Thoracic aorta (tissue), 2 donors: Measurements from ENCODE around the gene MROH2B. TPM values are rescaled to one million over a fixed set of nuclear protein-coding genes. Genes with fewer than 3 reads are reported as not detected.

Source experiments
- ATAC-seq: fragments of 150-250 bp; one replicate; pipeline ENCODE4 v1.8.0; 2017; ENCODE audit warnings: low read depth; ENCODE audit not compliant: insufficient number of reproducible peaks, low FRiP score
- DNase-seq: peaks from one replicate; pipeline ENCODE4 v3.0.0-alpha.2; 2020; ENCODE audit warnings: low spot score
- H3K27ac ChIP-seq, 2 donors: fragments of 200-600 bp; sonication (generic); 1 replicate in 1 of 2; 2 replicates in 1 of 2; pipeline ENCODE4 v1.5.1; 2016; ENCODE audit warnings: mild to moderate bottlenecking in 2 of 2, moderate library complexity in 2 of 2
- H3K27me3 ChIP-seq: fragments of 200-600 bp; sonication (generic); replicated peaks from 2 replicates; pipeline ENCODE4 v1.6.0; 2016; ENCODE audit warnings: mild to moderate bottlenecking; ENCODE audit not compliant: insufficient read depth
- H3K36me3 ChIP-seq: fragments of 200-600 bp; sonication (generic); one replicate; pipeline ENCODE4 v1.5.1; 2016
- H3K4me1 ChIP-seq, 2 donors: fragments of 200-600 bp; sonication (generic); 1 replicate in 1 of 2; 2 replicates in 1 of 2; pipeline versions ENCODE4 v1.5.1 to v1.6.0; 2016; ENCODE audit warnings: low read depth in 2 of 2, mild to moderate bottlenecking in 1 of 2; ENCODE audit not compliant: control insufficient read depth in 1 of 2
- H3K4me3 ChIP-seq: fragments of 200-600 bp; sonication (generic); 2 replicates; pipeline ENCODE4 v1.5.1; 2016; ENCODE audit warnings: mild to moderate bottlenecking
- H3K9me3 ChIP-seq: fragments of 200-600 bp; sonication (generic); 2 replicates; pipeline ENCODE4 v1.5.1; 2016
- CTCF ChIP-seq: fragments of 200-600 bp; sonication (generic); IDR thresholded peaks from one replicate; pipeline ENCODE4 v1.5.1; 2019; ENCODE audit warnings: antibody characterized with exemption
- total RNA-seq, 2 donors: library from RNA; depleted of rRNA; stranded (reverse); fragments of >200 nt; gene quantifications; one replicate each; pipeline versions ENCODE4 v1.1.0 to v1.2.3, GENCODE V29; 2016

Gene MROH2B
- total RNA-seq: not detected

- no peaks in the 10 kb centered on the region for H3K27me3 ChIP-seq
- H3K4me1 ChIP-seq: no peaks in the 10 kb centered on the region
- H3K36me3 ChIP-seq: no peaks in the 10 kb centered on the region
- no peak within 1 kb of the TSS for H3K27ac ChIP-seq
- H3K4me3 ChIP-seq: no peak within 1 kb of the TSS
- ATAC-seq (no peak), DNase-seq (no peak)
- TF ChIP-seq CTCF: no peak
- H3K9me3 ChIP-seq: no peaks in the 10 kb centered on the region
These were observed at the start of gene MROH2B for GRCh38 chr5:41071242-41071641. TSS of gene MROH2B (minus strand) at chr5:41071342. CDS start at chr5:41070852, 490 bp downstream.

- DNase-seq: no peak
- Histone ChIP-seq H3K27me3 (no peaks in the 10 kb centered on the region), H3K4me1 (no peaks in the 10 kb centered on the region), H3K4me3 (no peak overlapping the region), H3K9me3 (no peaks in the 10 kb centered on the region), H3K27ac (no peak overlapping the region), H3K36me3 (no peaks in the 10 kb centered on the region)
- TF ChIP-seq CTCF: no peak
- ATAC-seq: no peak
These were observed 49.5 kb upstream of the MROH2B start for GRCh38 chr5:41120600-41120999.

GRCh38 chr5:41118177-41118576 is 47.0 kb upstream of the MROH2B start:
- ATAC-seq (no peak), DNase-seq (no peak)
- Histone ChIP-seq H3K4me3 (no peak overlapping the region), H3K27me3 (no peaks in the 10 kb centered on the region), H3K27ac (no peak overlapping the region), H3K36me3 (no peaks in the 10 kb centered on the region), H3K4me1 (no peaks in the 10 kb centered on the region), H3K9me3 (no peaks in the 10 kb centered on the region)
- TF ChIP-seq CTCF: no peak

- H3K9me3 ChIP-seq: no peaks in the 10 kb centered on the region
- no peaks in the 10 kb centered on the region for H3K36me3 ChIP-seq
- H3K4me3 ChIP-seq: no peak overlapping the region
- ATAC-seq (no peak), DNase-seq (no peak)
- H3K27me3 ChIP-seq: no peaks in the 10 kb centered on the region
- no peak for TF ChIP-seq CTCF
- no peaks in the 10 kb centered on the region for H3K4me1 ChIP-seq
- H3K27ac ChIP-seq: no peak overlapping the region
These were observed 44.1 kb upstream of the MROH2B start for GRCh38 chr5:41115281-41115680.

GRCh38 chr5:41112486-41113455 is 41.6 kb upstream of the MROH2B start:
- H3K27me3 ChIP-seq: no peaks in the 10 kb centered on the region
- H3K27ac ChIP-seq: no peak overlapping the region
- DNase-seq (no peak), ATAC-seq (no peak)
- TF ChIP-seq CTCF: no peak
- H3K9me3 ChIP-seq: no peaks in the 10 kb centered on the region
- H3K4me1 ChIP-seq: no peaks in the 10 kb centered on the region
- H3K36me3 ChIP-seq: no peaks in the 10 kb centered on the region
- no peak overlapping the region for H3K4me3 ChIP-seq
